Bronchial epithelial cell (primary cell): Measurements from ENCODE around the gene CACNA1S. TPM values are rescaled to one million over a fixed set of nuclear protein-coding genes. Genes with fewer than 3 reads are reported as not detected.

Experiments used
- DNase-seq: peaks from one replicate; pipeline ENCODE4 v3.0.0-alpha.2; 2010; ENCODE audit warnings: low read depth
- FAIRE-seq: peaks from 2 replicates; lab custom pipeline; 2011; peaks lifted over from hg19 to GRCh38; lab: Jason Lieb, UNC
- H3K27me3 ChIP-seq: 2 replicates; pipeline ENCODE4 v1.5.1; 2011; ENCODE audit warnings: low read length; ENCODE audit not compliant: control insufficient read depth, insufficient read depth
- H3K36me3 ChIP-seq: 2 replicates; pipeline ENCODE4 v1.5.1; 2011; ENCODE audit warnings: low read length; ENCODE audit not compliant: control insufficient read depth, insufficient read depth
- H3K4me3 ChIP-seq: 2 replicates; pipeline ENCODE4 v1.5.1; 2011; ENCODE audit warnings: mild to moderate bottlenecking, low read depth, low read length, control low read depth
- CTCF ChIP-seq: IDR thresholded peaks from 2 replicates; pipeline ENCODE4 v1.5.1; 2011; ENCODE audit warnings: mild to moderate bottlenecking, moderate library complexity, low read length, control low read depth, inconsistent platforms; ENCODE audit not compliant: insufficient read depth, severe bottlenecking
- total RNA-seq: library from RNA; depleted of rRNA; stranded (reverse); fragments of >200 nt; gene quantifications from 2 replicates; pipeline ENCODE4 v1.2.1, GENCODE V29; 2014

CACNA1S gene
- total RNA-seq, 1 donor from 2014 or later = not detected

GRCh38 chr1:201083741-201084140 lies 28.5 kb downstream of the CACNA1S start:
- no peaks in the 10 kb centered on the region for H3K36me3 ChIP-seq
- no peak for TF ChIP-seq CTCF
- FAIRE-seq (no peak), DNase-seq (no peak)
- no peaks in the 10 kb centered on the region for H3K27me3 ChIP-seq
- no peak overlapping the region for H3K4me3 ChIP-seq

- DNase-seq (no peak), FAIRE-seq (no peak)
- TF ChIP-seq CTCF = no peak
- no peaks in the 10 kb centered on the region for H3K36me3 ChIP-seq
- no peaks in the 10 kb centered on the region for H3K27me3 ChIP-seq
- no peak overlapping the region for H3K4me3 ChIP-seq
Measured at GRCh38 chr1:201080135-201080534, 32.1 kb downstream of the CACNA1S start.

GRCh38 chr1:201077736-201078135 lies 34.5 kb downstream of the CACNA1S start:
- no peak for TF ChIP-seq CTCF
- DNase-seq (no peak), FAIRE-seq (peak; percentile 86)
- Histone ChIP-seq H3K4me3 (no peak overlapping the region), H3K27me3 (no peaks in the 10 kb centered on the region), H3K36me3 (no peaks in the 10 kb centered on the region)

GRCh38 chr1:201077116-201077515 lies 35.1 kb downstream of the CACNA1S start:
- Histone ChIP-seq H3K36me3 (no peaks in the 10 kb centered on the region), H3K27me3 (no peaks in the 10 kb centered on the region), H3K4me3 (no peak overlapping the region)
- FAIRE-seq = peak; percentile 80
- no peak for TF ChIP-seq CTCF
- DNase-seq = no peak

- TF ChIP-seq CTCF = no peak
- Histone ChIP-seq H3K36me3 (no peaks in the 10 kb centered on the region), H3K27me3 (no peaks in the 10 kb centered on the region), H3K4me3 (no peak overlapping the region)
- DNase-seq (no peak), FAIRE-seq (no peak)
Measured at GRCh38 chr1:201076092-201076491, 36.1 kb downstream of the CACNA1S start.

GRCh38 chr1:201074018-201074417 lies 38.2 kb downstream of the CACNA1S start:
- Histone ChIP-seq H3K4me3 (no peak overlapping the region), H3K36me3 (no peaks in the 10 kb centered on the region), H3K27me3 (peaks cover 3% of the 10 kb centered on the region)
- DNase-seq (no peak), FAIRE-seq (no peak)
- TF ChIP-seq CTCF = no peak
